Mammary epithelial cell (primary cell): ENCODE measurements around the gene NPAS1.

ENCODE experiments used
- EZH2 ChIP-seq: IDR thresholded peaks from 2 replicates; pipeline ENCODE4 v1.6.1; 2012; ENCODE audit warnings: low read length, inconsistent platforms, borderline replicate concordance
- TF ChIP-seq, protein P1 (sequence below), 2 donors: IDR thresholded peaks in 1 of 2; conservative IDR thresholded peaks in 1 of 2; 2 replicates each; pipeline ENCODE4 v1.5.1; 2011 to 2012; ENCODE audit warnings: inconsistent platforms in 2 of 2, low read length in 2 of 2, mild to moderate bottlenecking in 2 of 2, control low read depth in 1 of 2, low read depth in 1 of 2; ENCODE audit not compliant: insufficient read depth in 1 of 2; ENCODE audit errors: extremely low read depth in 1 of 2

GRCh38 chr19:47000373-47000772 is 19.3 kb upstream of the NPAS1 start:
- TF ChIP-seq, protein P1, sequence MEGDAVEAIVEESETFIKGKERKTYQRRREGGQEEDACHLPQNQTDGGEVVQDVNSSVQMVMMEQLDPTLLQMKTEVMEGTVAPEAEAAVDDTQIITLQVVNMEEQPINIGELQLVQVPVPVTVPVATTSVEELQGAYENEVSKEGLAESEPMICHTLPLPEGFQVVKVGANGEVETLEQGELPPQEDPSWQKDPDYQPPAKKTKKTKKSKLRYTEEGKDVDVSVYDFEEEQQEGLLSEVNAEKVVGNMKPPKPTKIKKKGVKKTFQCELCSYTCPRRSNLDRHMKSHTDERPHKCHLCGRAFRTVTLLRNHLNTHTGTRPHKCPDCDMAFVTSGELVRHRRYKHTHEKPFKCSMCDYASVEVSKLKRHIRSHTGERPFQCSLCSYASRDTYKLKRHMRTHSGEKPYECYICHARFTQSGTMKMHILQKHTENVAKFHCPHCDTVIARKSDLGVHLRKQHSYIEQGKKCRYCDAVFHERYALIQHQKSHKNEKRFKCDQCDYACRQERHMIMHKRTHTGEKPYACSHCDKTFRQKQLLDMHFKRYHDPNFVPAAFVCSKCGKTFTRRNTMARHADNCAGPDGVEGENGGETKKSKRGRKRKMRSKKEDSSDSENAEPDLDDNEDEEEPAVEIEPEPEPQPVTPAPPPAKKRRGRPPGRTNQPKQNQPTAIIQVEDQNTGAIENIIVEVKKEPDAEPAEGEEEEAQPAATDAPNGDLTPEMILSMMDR (conservative IDR thresholded peaks at IDR 0.05 in 1 of 2, IDR thresholded peaks at IDR 0.05 in 1 of 2; ENCODE audit: extremely low read depth in 1 of 2, insufficient read depth in 1 of 2, low read depth in 1 of 2, low read length in 2 of 2): no peak
- TF ChIP-seq EZH2: no peak
